Heart right ventricle (tissue), 16 donors: ENCODE results near the gene FAM32A. TPM values are rescaled to one million over a fixed set of nuclear protein-coding genes. Genes with fewer than 3 reads are reported as not detected.

Experiments
- ATAC-seq, 8 donors: fragments of 200-7000 bp; cut with Tn5 transposase; one replicate each; pipeline ENCODE4 v1.9.1; 2020; ENCODE audit warnings: mild to moderate bottlenecking in 8 of 8, moderate library complexity in 8 of 8, moderate number of reproducible peaks in 1 of 8
- DNase-seq, 2 donors: peaks; one replicate each; pipeline ENCODE4 v3.0.0-alpha.2; 2020
- H3K27ac ChIP-seq, 10 donors: fragments of 200-600 bp; sonication (generic) in 2 of 10; one replicate each; pipeline versions ENCODE4 v1.5.0 to v1.8.0; 2020 to 2022; ENCODE audit warnings: mild to moderate bottlenecking in 3 of 10
- H3K27me3 ChIP-seq, 7 donors: fragments of 200-600 bp; one replicate each; pipeline ENCODE4 v1.8.0; 2021 to 2022; ENCODE audit warnings: mild to moderate bottlenecking in 2 of 7
- H3K36me3 ChIP-seq, 9 donors: fragments of 200-600 bp; sonication (generic) in 1 of 9; one replicate each; pipeline versions ENCODE4 v1.5.0 to v1.8.0; 2020 to 2022; ENCODE audit warnings: mild to moderate bottlenecking in 2 of 9
- H3K4me1 ChIP-seq, 9 donors: fragments of 200-600 bp; sonication (generic) in 1 of 9; one replicate each; pipeline versions ENCODE4 v1.5.0 to v1.8.0; 2020 to 2022; ENCODE audit warnings: mild to moderate bottlenecking in 4 of 9
- H3K4me3 ChIP-seq, 10 donors: fragments of 200-600 bp; sonication (generic) in 2 of 10; one replicate each; pipeline versions ENCODE4 v1.5.0 to v1.8.0; 2020 to 2022; ENCODE audit warnings: mild to moderate bottlenecking in 7 of 10, moderate library complexity in 2 of 10
- H3K9me3 ChIP-seq, 11 donors: fragments of 200-600 bp in 10 of 11; sonication (generic) in 2 of 11; one replicate each; pipeline versions ENCODE4 v1.5.0 to v1.8.0; 2013 to 2022; ENCODE audit warnings: mild to moderate bottlenecking in 2 of 11, control low read depth in 1 of 11, moderate library complexity in 1 of 11
- CTCF ChIP-seq, 9 donors: fragments of 200-600 bp; sonication (generic) in 2 of 9; IDR thresholded peaks; one replicate each; pipeline versions ENCODE4 v1.5.0 to v1.8.0; 2021 to 2022; ENCODE audit warnings: antibody characterized with exemption in 9 of 9, mild to moderate bottlenecking in 5 of 9, moderate library complexity in 1 of 9
- WGBS, 2 donors: extraction: QIAGEN DNeasy Blood & Tissue Kit; methylation state at CpG; one replicate each; pipeline ENCODE4 v1.1.7; 2013; ENCODE audit warnings: inconsistent platforms in 1 of 2; 5-methylcytosine and 5-hydroxymethylcytosine counted together
- intact Hi-C, 10 donors: fragments of 100-400 bp; cut with DNase I; formaldehyde crosslinking; loops; one replicate each; pipeline versions ENCODE4 v1.11.1 to v1.14.2; 2022
- polyA plus RNA-seq, 2 donors: library from polyadenylated mRNA; stranded (reverse); fragments of 200-250 nt; gene quantifications; one replicate each; pipeline ENCODE4 v1.2.3, GENCODE V29; 2013
- total RNA-seq, 10 donors: library from RNA; stranded (reverse); fragmentation: NEBNext Ultra II Directional in 3 of 10; extraction: Animal tissue kit (Norgen Biotek cat#: 25700) in 3 of 10; gene quantifications; one replicate each; pipeline versions ENCODE4 v1.2.1 to v1.2.4, GENCODE V29; 2021 to 2023
- donor health status: Arrhythmogenic right ventricular cardiomyopathy.
- donor health status: ischemic (EF 13 %, LVEDD 7.1; RV severe dilation, severe dysfunction).
- donor health status: healthy with polysubstance abuse.
- donor health status: DM: no; HTN: yes; CAD: no.
- donor health status: DM: no; HTN: no; CAD: no.
- donor health status: ischemic (EF 25% LVEDD 6.9; RV normal size, moderate dysfunction).
- donor health status: ischemic (EF 25% LVEDD 5.7; RV mildly dilated, moderate dysfunction).
- donor health status: healthy.
- donor health status: DM: yes; HTN: yes; CAD: no.
- donor health status: Ischemic cardiomyopathy.
- donor health status: ischemic (EF 35%, LVEDD 5.7; RV mildly dilated, moderate dysfunction).
- donor health status: nonischemic (EF 11% LVEDD 7.7; RV severe dilation, severe dysfunction).
- donor health status: DM: yes; HTN: yes; CAD: no.
- donor health status: PGD.
- donor health status: ischemic (EF 29% LVEDD 5.4; RV normal size, mild dysfunction).
- donor health status: nonischemic (EF 23%, LVEDD 6.1; RV moderate dilation, normal function).

The FAM32A gene
- total and polyA plus RNA-seq, 12 donors = 27.0 to 75.0 (median 34.3) TPM

DNA sequence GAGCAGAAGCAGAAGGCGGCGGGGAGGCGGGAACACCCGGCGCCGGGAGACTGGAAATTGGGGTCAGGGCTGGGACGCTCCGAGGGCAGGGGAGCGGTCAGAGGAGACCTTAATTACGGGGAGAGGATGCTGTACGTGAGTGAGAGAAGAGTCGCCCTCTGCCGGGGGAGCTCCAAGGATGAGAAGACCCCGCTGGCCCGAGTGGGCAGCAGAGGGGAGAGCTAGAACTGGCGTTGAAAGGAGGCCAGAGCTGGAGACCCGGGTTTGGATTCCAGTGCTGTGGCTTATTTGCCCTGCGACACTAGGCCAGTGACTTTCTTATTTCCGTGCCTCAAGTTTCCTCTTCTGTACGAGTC lies 536 bp downstream of the FAM32A start:
- intact Hi-C loops = loop anchor here in 7 of 10 donors (2.0 to 10.0 kb wide), 5 partner anchors 71 to 561 kb away; partner anchors contain the start of gene RAB8A (in 4 of the 7)
- Histone ChIP-seq H3K27me3 (peaks cover 0 to 18% (median 0%) of the 10 kb centered on the region in 7 donors), H3K4me3 (peak overlapping the region; percentile 74 to 96 (median 90)), H3K4me1 (peaks cover 0 to 40% (median 24%) of the 10 kb centered on the region in 9 donors), H3K36me3 (peaks cover 0 to 44% (median 12%) of the 10 kb centered on the region in 9 donors), H3K9me3 (no peaks in the 10 kb centered on the region), H3K27ac (peak overlapping the region in 9 of 10 donors; percentile 62 to 93 (median 88))
- DNase-seq (peak in 1 of 2 donors; percentile 19), ATAC-seq (peak; percentile 14 to 56 (median 33))
- 0 to 1% methylated on average over 20 of the region's 20 CpGs for WGBS, 2 donors
- TF ChIP-seq CTCF (IDR thresholded peaks at IDR 0.05) = peak in 7 of 9 donors; percentile 21 to 56 (median 47)

- H3K9me3 ChIP-seq = no peaks in the 10 kb centered on the region
- H3K4me1 ChIP-seq = peaks cover 0 to 37% (median 25%) of the 10 kb centered on the region in 9 donors
- 86 to 94% methylated on average over 3 of the region's 3 CpGs for WGBS, 2 donors
- peaks cover 0 to 72% (median 29%) of the 10 kb centered on the region in 9 donors for H3K36me3 ChIP-seq
- DNase-seq = no peak
- no peak overlapping the region for H3K27ac ChIP-seq
- no peak for ATAC-seq
- H3K4me3 ChIP-seq = no peak overlapping the region
- TF ChIP-seq CTCF (IDR thresholded peaks at IDR 0.05) = no peak
- no peaks in the 10 kb centered on the region for H3K27me3 ChIP-seq
- intact Hi-C loops = loop anchor here in 5 of 10 donors (5.0 to 10.0 kb wide), 3 partner anchors 74 to 564 kb away; partner anchors contain the start of gene RAB8A (in 3 of the 5)
These were observed 3.3 kb downstream of the FAM32A start for GRCh38 chr19:16188521-16188920.

DNA sequence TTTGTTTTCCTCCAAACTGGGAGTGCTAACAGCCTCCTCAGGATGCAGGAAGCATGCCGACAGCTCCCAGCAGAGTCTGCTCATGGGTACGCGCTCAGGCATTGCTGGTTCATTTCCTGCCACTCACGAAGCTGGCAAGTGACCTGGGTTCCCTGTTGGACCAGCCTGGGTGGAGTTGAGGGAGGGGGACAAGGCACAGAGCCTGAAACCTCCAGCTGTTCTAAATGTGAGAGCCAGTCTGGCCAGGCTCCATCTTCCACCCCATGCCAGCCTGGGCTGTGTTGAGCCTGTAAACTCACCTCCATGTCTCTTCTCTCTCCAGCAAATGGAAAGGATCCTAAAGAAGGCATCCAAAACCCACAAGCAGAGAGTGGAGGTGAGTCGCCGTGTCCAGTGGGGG lies 5.0 kb downstream of the FAM32A start:
- no peak for TF ChIP-seq CTCF (IDR thresholded peaks at IDR 0.05)
- 59 to 72% methylated on average over 6 of the region's 6 CpGs for WGBS, 2 donors
- Histone ChIP-seq H3K9me3 (no peaks in the 10 kb centered on the region), H3K27me3 (no peaks in the 10 kb centered on the region), H3K36me3 (peaks cover 0 to 73% (median 29%) of the 10 kb centered on the region in 9 donors), H3K27ac (no peak overlapping the region), H3K4me1 (peaks cover 0 to 33% (median 25%) of the 10 kb centered on the region in 9 donors), H3K4me3 (no peak overlapping the region)
- DNase-seq (peak in 1 of 2 donors; percentile 20), ATAC-seq (peak in 5 of 8 donors; percentile 7 to 68 (median 44))
- intact Hi-C loops = no loop called here

DNA sequence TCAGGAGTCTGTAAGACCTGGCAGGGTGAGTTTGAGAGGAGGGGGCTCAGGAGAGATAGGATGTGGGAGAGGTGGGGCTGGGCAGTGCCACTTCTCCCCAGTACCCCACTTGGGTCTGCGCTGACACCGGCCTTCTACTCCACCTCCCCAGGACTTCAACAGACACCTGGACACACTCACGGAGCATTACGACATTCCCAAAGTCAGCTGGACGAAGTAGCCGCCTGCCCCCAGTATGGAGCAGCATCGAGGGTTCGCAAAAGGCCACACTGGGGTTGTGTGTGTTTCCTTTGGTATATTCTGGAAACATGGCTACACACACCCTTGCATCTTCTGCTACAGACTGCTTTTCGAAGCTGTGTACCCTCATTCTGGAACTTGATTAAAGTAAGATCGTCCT lies 5.5 kb downstream of the FAM32A start:
- WGBS, 2 donors = 71 to 76% methylated on average over 10 of the region's 10 CpGs
- peak in 1 of 8 donors; percentile 16 for ATAC-seq
- intact Hi-C loops = no loop called here
- peaks cover 0 to 33% (median 23%) of the 10 kb centered on the region in 9 donors for H3K4me1 ChIP-seq
- H3K27ac ChIP-seq = peak overlapping the region in 1 of 10 donors; percentile 15
- H3K4me3 ChIP-seq = no peak overlapping the region
- H3K36me3 ChIP-seq = peaks cover 0 to 73% (median 29%) of the 10 kb centered on the region in 9 donors
- TF ChIP-seq CTCF (IDR thresholded peaks at IDR 0.05) = no peak
- H3K9me3 ChIP-seq = no peaks in the 10 kb centered on the region
- no peak for DNase-seq
- H3K27me3 ChIP-seq = no peaks in the 10 kb centered on the region
